ENCODE measurements around the gene EPC1.
"Not testable (repeated sequence)": the region's sequence is repeated elsewhere in the genome, so short reads cannot be mapped to it uniquely, and the experiment has no call there.

The EPC1 gene

DNA sequence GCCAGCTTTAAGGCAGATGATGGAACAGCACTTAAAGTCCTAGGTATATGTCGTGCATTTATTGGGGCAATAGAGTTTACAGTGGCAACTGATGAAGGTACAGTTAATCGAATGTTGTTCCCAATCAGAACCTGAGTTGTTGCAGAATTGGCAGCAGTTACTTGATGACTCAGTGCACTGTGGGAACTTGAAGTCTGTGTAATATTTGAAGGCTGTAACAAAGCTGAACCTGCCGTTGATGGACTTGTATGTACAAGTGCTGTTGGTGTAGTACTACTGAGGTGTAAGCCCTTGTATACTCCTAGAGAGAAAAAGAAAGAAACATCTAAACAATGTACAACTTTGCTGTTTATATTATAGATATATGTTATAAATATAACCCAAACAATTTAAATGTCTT, 75.3 kb downstream of the EPC1 start:
- no peak for DNase-seq

DNA sequence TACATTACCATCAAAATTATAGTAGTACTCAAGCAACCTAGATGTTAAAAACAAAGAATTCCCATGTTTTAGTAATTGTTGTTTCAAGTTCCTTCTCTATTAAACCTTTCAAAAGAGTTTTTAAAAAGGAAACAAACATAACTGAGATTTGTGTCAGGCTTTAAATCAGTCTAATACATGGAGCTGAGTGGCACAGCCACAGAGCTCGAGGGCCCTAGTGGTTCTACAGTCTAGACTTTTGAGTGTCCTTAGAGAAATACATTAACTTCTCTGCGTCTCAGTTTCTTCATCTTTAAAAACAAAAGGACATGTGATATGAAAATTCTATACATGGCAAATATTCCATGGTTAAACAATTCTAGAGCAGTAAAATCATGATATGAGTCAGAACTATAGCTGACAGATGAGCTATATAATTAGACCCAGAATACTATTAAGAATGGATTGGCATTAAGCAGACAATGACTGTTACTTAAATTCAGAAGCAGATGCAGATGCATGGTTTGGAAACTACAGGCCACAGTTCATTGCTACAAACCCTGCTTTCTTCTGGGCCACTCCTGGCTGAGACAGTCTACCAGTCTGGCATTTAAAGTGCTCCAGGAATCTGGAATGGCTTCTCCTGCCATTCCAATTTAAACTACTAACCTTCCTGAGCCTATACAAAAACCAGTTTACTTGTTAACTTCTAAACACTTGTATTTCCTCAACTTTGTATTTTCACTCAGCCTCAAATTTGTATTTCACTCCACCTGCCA, 77.4 kb downstream of the EPC1 start:
- DNase-seq: no peak

DNA sequence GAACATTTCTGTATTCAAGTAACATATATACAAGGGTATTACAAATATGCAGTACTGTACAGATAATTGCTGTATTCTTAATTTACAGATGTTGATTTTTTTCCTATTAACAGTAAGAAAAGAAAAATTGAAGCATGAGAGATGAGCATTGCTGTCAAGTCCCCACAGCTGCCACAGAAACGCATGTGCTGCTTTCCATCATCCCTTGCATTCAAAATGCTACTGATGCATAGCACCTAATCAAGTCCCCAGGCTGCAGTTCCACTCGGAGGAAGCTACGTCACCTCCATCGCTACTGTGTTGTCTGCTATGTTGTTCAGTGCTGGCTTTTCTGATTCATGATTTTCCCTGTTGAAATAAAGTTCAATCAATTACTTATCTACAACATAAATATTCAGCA, 78.2 kb downstream of the EPC1 start:
- no peak for DNase-seq

DNA sequence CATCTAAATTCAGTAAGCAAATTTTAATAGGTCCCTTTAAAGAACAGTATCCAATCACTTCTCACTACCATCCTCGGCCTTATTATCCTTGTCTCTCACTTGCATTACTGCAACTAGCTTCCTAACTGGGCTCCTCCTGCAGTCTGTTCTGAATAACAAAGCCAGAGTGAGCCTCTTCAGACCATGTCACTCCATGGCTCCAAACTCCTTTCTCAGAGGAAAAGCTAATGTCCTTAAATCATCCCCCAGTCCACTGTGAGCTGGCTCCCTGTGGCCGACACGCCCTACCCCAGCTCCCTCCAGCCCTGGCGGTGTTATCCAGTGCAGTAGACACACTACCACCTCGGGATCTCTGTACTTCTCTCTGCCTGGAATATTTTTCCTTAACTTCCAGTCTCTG, 80.0 kb downstream of the EPC1 start:
- DNase-seq: no peak

DNA sequence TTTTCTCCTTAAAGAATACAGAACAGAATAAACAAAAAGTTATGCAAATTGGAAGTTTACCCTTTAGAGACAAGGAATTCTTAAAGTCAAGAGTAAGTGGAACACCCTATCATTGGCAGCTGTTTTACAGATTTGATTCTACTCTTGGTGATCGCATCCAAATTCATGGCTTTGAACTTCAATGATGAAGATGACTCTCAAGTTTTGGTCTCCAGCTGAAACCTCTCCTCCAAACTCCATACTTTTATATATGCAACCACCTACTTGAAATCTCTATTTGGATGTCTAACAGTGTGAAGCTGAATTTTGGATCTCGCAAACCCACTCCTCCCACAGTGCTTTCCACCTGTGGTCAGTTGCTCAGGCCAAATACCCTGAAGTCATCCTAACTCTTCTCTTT, 80.4 kb downstream of the EPC1 start:
- no peak for DNase-seq

DNA sequence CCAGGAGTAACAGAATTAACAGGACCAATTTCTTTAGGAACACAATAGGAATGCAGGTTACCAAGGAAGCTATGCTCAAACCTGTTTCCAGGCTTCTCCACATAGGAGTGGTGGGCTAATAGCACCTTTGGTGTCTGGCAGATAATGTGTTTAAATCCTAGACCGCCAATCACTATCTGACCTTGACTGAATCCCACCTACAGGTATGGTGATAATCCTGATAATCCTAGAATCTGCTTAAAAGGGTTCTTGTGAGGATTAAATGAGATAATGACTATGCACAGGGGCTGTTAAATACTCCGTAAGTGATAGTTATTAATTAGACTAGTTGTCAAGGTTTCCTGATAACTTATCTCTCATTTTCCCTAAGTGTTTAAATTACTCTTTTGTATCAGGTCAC, 81.2 kb downstream of the EPC1 start:
- no peak for DNase-seq

DNA sequence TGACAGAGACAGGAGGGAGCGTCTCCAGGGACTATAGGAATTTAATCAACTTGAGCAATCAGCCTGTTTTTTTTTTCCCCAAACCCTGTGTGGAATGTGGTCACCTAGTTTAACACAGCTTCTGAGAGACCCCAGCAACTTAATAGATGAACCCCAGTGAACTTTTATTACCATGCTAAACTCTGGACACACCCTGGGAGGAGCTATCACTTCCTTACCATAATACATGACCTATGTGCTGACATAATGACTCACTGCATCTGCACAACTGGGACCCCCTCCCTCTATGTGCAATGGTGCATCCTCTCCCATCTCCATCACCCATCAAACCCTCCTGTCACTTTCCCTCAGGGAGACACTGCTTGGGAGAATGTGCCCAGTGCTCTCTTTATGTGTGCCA, 83.7 kb downstream of the EPC1 start:
- DNase-seq: no peak

DNA sequence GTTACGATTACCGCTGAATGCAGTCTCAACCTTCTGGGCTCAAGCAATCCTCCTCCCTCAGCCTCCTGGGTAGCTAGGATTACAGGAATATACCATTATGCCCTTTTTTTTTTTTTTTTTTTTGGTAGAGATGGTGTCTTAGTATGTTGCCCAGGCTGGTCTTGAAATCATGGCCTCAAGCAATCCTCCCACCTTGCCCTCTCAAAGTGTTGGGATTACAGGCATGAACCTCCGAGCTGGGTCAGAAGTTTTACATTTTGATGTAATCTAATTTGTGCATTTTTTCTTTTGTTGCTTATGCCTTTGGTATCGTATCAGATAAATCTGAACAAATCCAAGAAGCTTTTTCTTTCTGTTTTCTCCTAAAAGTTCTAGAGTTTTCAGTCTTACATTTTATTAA, 87.4 kb downstream of the EPC1 start:
- DNase-seq: no peak

DNA sequence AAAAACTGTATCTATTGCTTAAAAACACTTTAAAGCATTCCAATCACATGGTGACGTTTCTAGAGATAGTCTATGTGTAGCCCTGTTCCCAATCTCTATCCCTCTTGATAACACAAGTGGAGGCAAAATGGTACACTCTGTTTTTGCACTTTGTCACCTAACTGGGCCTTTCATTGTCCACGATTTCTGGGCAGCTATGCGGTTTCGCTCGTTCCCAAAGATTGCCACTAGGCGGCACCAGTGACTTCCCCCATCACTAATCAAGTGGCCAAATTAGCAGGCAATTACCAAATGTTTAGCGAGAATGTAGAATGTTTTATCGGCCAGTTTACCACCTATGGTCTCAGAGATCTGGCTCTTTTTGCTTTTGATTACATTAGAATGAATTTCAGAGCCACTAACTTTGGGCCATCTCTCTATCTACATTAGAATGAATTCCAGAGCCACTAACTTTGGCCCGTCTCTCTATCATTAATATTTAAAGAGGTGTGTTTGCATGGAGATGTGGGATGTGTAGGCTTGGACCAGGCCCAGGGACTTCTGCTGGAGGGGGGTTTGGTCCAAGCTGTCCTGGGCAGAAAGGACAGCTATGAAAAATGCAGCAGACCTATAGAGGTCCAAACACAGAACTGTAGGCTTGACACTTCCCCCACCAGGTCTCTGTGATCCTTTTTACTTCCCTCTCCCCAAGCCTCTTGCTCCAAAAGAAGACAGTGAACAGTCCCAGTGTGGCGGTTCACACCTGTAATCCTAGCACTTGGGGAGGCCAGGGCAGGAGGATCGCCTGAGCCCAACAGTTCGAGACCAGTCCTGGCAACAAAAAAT, 90.1 kb downstream of the EPC1 start:
- peak; percentile 59 for DNase-seq

DNA sequence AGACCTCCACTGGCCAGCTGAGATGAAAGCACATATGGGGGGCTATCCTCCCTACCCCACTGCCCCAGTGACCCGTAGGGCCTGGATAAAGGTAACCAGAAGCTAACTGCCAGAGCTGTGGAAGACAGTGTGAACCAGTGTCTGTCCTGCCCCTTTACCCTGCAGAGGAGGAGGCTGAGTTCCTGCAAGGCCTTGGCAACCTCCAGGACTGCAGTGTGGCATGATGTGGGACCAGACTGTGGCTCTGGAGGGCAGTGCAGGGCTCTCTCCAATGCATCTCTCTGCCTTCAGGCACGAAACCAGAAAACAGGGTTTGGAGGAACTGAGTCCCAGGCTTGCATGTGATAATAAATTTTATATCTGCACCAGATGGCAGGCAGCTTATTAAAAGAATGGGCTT, 93.1 kb downstream of the EPC1 start:
- no peak for DNase-seq

DNA sequence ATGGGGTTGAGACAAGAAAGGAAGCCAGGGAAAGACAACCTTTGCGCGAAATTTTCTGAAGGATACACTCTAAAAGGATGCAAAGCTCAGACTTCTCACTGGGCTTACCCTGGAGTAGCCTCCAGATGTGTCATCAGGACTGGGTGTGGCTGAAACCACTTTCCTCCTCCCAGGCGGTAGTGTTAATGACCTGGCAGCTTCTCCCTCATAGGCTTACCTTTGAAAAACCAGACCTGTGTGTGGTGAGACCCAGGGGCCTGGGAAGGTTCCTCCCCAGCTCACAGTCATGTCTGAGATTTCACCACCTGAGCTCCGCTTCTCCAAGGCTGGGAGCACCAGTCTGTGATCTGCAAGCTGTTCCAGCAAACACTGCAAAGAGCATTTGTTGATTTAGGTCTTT, 93.7 kb downstream of the EPC1 start:
- DNase-seq: no peak

DNA sequence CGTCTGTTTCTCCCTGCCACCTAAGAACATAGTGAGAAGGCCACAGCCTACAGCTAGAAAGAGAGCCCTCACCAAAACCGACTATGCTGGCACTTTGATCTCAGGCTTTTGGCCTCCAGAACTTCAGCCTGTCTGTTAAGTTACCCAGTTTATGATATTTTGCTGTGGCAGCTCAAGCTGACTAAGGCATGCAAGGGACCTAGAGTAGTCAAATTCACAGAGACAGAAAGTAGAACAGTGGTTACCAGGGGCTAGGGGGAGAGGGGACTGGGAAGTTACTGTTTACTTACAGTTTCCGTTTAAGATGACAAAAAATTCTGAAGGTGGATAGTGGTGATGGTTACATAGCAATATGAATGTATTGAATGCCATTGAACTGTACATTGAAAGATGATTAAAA, 96.5 kb downstream of the EPC1 start:
- not testable (repeated sequence) for DNase-seq

DNA sequence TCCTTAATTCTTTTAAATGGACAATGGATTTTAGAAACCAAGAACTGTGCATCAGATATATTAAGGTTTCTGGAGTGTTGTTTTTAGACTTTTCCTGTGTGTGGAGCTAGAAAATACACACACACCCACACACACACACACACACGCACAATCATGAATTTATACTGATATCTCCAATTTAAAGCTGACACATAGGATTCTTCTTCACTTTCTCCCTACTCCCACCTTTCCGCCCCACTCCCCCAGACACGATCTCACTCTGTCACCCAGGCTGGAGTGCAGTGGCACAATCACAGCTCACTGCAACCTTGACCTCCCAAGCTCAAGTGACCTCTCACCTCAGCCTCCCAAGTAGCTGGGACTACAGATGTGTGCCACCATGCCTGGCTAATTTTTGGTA, 100.3 kb downstream of the EPC1 start:
- no peak for DNase-seq

DNA sequence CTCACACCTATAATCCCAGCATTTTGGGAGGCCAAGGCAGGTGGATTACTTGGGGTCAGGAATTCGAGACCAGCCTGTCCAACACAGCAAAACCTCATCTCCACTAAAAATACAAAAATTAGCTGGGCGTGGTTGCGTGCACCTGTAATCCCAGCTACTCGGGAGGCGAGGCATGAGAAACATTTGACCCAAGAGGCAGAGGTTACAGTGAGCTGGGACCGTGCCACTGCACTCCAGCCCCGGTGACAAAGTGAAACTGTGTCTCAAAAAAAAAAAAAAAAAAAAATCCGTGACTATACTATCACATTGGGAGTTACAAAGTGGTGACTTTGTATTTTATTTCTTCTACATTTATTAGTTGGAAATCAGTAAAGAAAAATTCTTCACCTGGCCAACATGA, 101.2 kb downstream of the EPC1 start:
- DNase-seq: no peak

DNA sequence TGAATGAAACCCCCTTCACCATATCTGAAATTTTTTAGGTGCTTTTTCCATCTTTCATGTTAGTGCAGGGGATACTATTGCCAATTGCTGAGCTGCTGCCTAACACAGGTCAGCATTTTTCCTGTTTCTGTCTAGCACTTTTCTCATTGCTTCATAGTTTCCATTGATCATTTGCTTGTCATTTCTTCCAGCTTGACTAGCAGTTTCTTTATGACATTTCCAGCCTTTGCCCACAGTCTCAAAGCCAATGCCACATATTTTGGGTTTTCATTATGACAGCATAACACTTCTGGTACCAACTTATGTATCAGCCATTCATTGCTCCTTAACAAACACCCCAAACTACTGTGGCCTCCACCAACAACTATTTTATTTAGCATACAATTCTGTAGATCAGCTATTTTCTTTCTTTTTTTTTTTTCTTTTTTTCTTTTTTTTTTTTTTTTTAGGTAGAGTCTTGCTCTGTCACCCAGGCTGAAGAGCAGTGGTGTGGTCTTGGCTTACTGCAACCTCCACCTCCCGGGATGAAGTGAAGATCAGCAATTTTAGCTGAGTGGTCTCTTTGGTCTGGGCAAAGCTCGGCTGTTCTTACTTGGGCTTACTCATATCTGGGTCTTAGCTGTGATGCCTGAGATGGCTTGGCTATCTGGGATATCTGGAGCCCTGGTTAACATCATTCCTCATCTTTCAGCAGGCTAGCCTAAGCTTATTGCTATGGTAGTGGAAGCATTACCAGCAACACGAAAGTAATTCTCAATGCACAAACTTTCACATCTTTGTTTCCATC, 102.3 kb downstream of the EPC1 start:
- no peak for DNase-seq

DNA sequence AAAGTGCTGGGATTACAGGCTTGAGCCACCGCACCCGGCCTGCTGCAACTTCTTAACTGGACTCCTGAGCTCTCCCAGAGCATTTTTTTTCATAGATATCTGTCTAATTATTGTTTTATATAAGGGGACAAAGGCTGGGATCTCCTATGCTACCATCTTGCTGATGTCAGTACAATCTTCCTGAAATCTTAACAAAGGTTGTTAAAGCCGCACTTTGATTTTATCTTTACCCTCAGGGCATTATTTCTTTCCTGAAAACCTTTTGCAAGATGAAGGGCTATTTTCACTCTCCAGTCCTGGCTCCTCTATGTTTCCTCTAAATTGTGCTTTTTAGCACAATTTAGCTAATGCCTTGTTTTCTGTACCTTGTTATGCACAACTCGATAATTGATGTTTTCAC, 102.9 kb downstream of the EPC1 start:
- DNase-seq: no peak

DNA sequence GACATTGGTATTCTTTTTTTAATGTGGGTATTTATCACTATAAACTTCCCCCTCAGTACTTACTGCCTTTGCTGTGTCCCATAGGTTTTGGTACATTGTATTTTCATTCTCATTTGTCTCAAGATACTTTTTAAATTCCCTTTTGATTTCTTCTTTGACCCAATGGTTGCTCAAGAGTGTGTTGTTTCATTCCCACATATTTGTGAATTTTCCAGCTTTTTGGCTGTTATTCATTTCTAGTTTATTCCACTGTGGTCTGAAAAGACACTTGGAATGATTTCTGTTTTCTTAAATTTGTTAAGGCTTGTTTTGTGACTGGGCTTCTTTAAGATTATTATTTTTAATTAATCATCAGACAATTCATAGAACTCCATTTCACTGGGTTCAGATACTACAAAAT, 105.0 kb downstream of the EPC1 start:
- DNase-seq: no peak

DNA sequence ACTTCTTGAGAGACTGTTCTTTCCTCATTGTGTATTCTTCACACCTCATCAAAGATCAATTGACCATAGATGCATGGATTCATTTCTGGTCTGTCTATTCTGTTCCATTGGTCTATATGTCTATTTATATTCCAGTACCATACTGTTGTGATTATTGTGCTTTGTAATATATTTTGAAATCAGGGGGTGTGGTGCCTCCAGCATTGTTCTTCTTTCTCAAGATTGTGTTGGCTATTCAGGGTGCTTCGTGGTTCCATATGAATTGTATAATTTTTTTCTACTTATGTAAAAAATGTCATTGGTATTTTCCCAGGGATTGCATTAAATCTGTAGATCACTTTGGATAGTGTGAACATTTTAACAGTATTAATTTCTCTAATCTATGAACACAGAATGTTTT, 106.5 kb downstream of the EPC1 start:
- no peak for DNase-seq

DNA sequence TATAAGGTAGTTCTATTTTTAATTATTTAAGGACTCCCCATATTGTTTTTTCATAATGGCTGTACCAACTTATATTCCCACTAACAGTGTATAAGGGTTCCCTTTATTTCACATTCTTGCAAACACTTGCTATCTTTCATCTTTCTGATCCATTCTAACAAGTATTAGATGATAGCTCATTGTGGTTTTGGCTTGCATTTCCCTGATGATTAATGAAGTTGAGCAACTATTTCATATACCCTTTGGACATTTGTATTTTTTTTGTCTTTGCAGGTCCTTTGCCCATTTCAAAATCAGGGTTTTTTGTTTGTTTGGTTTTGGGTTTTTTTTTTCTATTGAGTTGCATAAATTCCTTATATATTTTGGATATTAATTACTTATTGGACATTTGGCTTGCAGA, 107.2 kb downstream of the EPC1 start:
- DNase-seq: no peak

DNA sequence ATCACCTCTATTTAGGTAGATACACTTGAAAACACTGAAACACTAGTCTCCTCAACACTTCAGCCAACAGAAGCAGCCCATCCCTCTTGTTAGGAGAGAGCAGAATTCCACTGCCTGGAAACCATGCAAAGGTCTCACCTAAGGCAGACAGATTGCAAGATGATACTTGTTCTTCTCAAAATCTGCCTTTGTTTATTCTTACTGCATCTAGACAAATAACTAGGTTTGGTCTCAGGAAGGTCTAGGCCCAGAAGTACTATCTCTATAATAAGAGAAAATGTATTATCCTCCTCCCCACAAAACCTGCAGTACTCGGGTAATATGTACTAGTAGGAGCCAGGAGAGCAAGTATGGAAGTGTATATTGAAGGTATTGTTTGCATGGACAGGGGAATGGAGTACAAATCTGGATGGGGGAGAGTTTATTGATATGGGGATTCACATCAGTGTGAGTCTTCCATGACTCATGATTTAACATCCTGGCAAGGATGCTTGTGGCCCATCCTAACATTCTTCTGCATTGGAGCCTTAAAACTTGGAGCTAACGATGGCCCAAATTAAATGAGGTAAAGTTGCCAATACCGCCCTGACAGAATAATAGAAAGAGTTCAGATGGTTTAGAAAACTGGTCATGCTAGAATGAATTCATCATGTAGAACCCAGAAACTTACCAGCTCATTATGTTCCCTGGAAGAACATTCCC, 109.2 kb downstream of the EPC1 start:
- DNase-seq: no peak

DNA sequence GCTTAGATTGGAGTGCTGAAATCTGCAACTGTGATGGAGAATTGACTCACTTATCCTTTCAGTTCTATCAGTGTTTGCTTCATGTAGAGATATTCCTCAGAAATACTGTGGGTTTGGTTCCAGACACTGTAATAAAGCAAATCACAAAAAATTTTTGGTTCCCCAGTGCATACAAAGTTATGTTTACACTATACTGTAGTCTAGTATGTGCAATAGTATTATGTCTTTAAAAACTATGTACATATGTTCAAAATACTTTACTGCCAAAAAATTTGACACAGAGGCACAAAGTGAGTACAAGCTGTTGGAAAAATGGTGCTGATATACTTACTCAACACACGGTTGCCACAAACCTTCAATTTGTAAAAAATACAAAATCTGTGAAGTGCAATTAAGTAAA, 112.5 kb downstream of the EPC1 start:
- DNase-seq: no peak

DNA sequence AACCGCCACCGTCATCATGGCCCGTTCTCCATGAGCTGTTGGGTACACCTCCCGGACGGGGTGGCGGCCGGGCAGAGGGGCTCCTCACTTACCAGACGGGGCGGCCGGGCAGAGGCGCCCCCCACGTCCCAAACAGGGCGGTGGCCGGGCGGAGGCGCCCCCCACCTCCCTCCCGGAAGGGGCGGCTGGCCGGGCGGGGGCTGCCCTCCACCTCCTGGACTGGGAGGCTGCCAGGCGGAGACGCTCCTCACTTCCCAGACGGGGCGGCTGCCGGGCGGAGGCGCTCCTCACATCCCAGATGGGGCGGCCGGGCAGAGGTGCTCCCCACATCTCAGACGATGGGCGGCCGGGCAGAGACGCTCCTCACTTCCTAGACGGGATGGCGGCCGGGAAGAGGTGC, 113.6 kb downstream of the EPC1 start:
- not testable (repeated sequence) for DNase-seq

DNA sequence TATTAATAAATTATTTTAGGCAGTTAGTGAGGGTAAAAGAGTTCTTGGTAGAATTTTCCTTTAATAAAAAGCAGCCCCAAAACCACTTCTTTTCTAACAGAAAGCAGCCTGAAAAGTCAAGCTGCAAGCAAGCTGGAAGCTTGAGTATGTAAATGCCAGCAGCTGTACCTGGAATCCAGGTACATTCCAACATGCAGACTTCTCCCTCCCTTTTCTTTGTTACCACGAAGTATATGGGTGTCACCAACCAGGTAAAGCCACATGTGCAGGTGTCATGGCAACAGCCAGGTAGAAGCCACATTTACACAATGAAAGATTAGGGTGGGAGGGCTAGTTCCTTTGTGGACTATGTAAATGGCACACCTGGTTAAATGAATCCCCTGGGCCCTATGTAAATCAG, 114.6 kb downstream of the EPC1 start:
- no peak for DNase-seq

Measured in activated effector memory CD4-positive, alpha-beta T cell treated with Interleukin-2 at 50 U/mL for 16 hours (primary cell).